HEK293 (cell line): ENCODE results near the gene NDE1.

ENCODE experiments used
- ATF2 ChIP-seq: fragments of 450-650 bp; formaldehyde crosslinking; IDR thresholded peaks from 2 replicates; pipeline ENCODE4 v1.5.1; 2016; ENCODE audit warnings: missing biosample characterization, missing genetic modification characterization, low read depth
- ZNF10 ChIP-seq: fragments of 450-650 bp; formaldehyde crosslinking; IDR thresholded peaks from 2 replicates; pipeline ENCODE4 v1.5.1; 2017; ENCODE audit warnings: missing biosample characterization, missing genetic modification characterization
- ZNF362 ChIP-seq: fragments of 450-650 bp; formaldehyde crosslinking; IDR thresholded peaks from 2 replicates; pipeline ENCODE4 v1.5.1; 2016; ENCODE audit warnings: missing biosample characterization, missing genetic modification characterization

GRCh38 chr16:15742716-15743115 is 92.7 kb downstream of the NDE1 start:
- TF ChIP-seq ZNF362 (tag by site-specific recombination) (no peak), ATF2 (tag by site-specific recombination) (no peak), ZNF10 (no peak)
